Right lobe of liver (tissue), 6 donors: ENCODE results near the gene ATAD1. TPM values are rescaled to one million over a fixed set of nuclear protein-coding genes. Genes with fewer than 3 reads are reported as not detected.

Experiments used
- ATAC-seq, 4 donors: fragments of 200-7000 bp; cut with Tn5 transposase; one replicate each; pipeline ENCODE4 v1.9.1; 2020; ENCODE audit warnings: mild to moderate bottlenecking in 4 of 4, moderate library complexity in 4 of 4
- DNase-seq, 3 donors: peaks; one replicate each; pipeline ENCODE4 v3.0.0-alpha.2; 2020
- H3K27ac ChIP-seq, 3 donors: fragments of 200-600 bp; one replicate each; pipeline ENCODE4 v1.8.0; 2022
- H3K27me3 ChIP-seq, 2 donors: fragments of 200-600 bp; one replicate each; pipeline ENCODE4 v1.8.0; 2022
- H3K36me3 ChIP-seq, 4 donors: fragments of 200-600 bp; sonication (generic) in 1 of 4; one replicate each; pipeline versions ENCODE4 v1.5.1 to v1.8.0; 2017 to 2022; ENCODE audit warnings: control low read depth in 1 of 4
- H3K4me1 ChIP-seq, 4 donors: fragments of 200-600 bp; sonication (generic) in 1 of 4; one replicate each; pipeline versions ENCODE4 v1.5.1 to v1.8.0; 2017 to 2022; ENCODE audit warnings: control low read depth in 1 of 4
- H3K4me3 ChIP-seq, 3 donors: fragments of 200-600 bp; one replicate each; pipeline ENCODE4 v1.8.0; 2022
- H3K9me3 ChIP-seq, 4 donors: fragments of 200-600 bp; sonication (generic) in 1 of 4; one replicate each; pipeline versions ENCODE4 v1.5.1 to v1.8.0; 2017 to 2022; ENCODE audit warnings: control low read depth in 1 of 4
- POLR2A ChIP-seq: fragments of 450-650 bp; IDR thresholded peaks from one replicate; pipeline ENCODE4 v1.6.1; 2017; ENCODE audit warnings: antibody characterized with exemption, mild to moderate bottlenecking
- WGBS: methylation state at CpG from one replicate; pipeline ENCODE4 v1.1.6; 2018; ENCODE audit warnings: low coverage, low lambda C conversion rate; ENCODE audit not compliant: insufficient coverage; ENCODE audit errors: missing lambda C conversion rate; 5-methylcytosine and 5-hydroxymethylcytosine counted together
- intact Hi-C, 2 donors: fragments of 100-400 bp; cut with DNase I; formaldehyde crosslinking; loops; one replicate each; pipeline versions ENCODE4 v1.11.2 to v1.14.1; 2022
- total RNA-seq, 6 experiments: library from RNA; depleted of rRNA in 2 of 6; stranded (reverse); fragments of >200 nt in 2 of 6; fragmentation: NEBNext Ultra II Directional in 3 of 6; extraction: Animal tissue kit (Norgen Biotek cat#: 25700) in 3 of 6; gene quantifications; one replicate each; pipeline versions ENCODE4 v1.1.0 to v1.2.4, GENCODE V29; 2016 to 2023
- TF ChIP-seq, protein P1 (sequence below), 4 donors: fragments of 200-600 bp in 3 of 4; fragments of 450-650 bp in 1 of 4; IDR thresholded peaks; one replicate each; pipeline versions ENCODE4 v1.5.1 to v1.8.0; 2016 to 2022; ENCODE audit warnings: antibody characterized with exemption in 4 of 4, mild to moderate bottlenecking in 2 of 4
- donor health status: DM: no; HTN: yes; CAD: no.
- donor health status: DM: no; HTN: no; CAD: no.
- donor health status: DM: no; HTN: no; CAD: no.
- donor health status: DM: no; HTN: yes; CAD: no.
- donor health status: DM: no; HTN: yes; CAD: no.

Gene ATAD1
- total RNA-seq, 6 experiments from 2014 or later, result 17.4 to 24.2 (median 22.3) TPM

DNA sequence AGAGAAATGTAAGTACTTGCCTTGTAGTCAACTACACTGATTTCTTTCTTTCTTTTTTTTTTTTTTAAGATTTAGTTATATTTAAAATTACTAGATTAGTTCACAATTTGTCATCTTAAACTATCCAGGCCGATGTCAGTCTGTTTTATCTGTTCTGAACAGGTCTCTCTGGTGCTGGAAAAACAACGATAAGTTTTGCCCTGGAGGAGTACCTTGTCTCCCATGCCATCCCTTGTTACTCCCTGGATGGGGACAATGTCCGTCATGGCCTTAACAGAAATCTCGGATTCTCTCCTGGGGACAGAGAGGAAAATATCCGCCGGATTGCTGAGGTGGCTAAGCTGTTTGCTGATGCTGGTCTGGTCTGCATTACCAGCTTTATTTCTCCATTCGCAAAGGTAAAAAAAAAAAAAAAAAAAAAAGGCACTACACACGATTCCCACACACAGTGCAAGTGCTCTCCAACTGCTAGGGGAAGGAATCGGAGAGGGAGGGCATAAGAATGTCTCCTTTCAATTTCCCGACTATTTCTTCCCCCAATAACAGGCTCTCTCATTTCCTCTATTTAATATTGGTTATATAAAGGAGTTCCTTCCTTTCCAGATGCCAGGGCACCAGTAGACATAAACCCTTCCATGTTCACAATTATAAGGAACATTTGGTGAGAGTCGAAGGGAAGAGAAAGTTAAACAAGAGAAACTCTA, 105.0 kb downstream of the ATAD1 start:
- DNase-seq (no peak), ATAC-seq (no peak)
- Histone ChIP-seq H3K27me3 (no peaks in the 10 kb centered on the region), H3K27ac (no peak overlapping the region), H3K36me3 (peaks cover 2 to 55% (median 22%) of the 10 kb centered on the region in 4 donors), H3K4me1 (peaks cover 0 to 17% (median 2%) of the 10 kb centered on the region in 4 donors), H3K9me3 (no peaks in the 10 kb centered on the region), H3K4me3 (no peak overlapping the region)
- intact Hi-C loops, result no loop called here
- WGBS, result 82% methylated on average over 9 of the region's 11 CpGs
- TF ChIP-seq POLR2A, result no peak
- TF ChIP-seq, protein P1, sequence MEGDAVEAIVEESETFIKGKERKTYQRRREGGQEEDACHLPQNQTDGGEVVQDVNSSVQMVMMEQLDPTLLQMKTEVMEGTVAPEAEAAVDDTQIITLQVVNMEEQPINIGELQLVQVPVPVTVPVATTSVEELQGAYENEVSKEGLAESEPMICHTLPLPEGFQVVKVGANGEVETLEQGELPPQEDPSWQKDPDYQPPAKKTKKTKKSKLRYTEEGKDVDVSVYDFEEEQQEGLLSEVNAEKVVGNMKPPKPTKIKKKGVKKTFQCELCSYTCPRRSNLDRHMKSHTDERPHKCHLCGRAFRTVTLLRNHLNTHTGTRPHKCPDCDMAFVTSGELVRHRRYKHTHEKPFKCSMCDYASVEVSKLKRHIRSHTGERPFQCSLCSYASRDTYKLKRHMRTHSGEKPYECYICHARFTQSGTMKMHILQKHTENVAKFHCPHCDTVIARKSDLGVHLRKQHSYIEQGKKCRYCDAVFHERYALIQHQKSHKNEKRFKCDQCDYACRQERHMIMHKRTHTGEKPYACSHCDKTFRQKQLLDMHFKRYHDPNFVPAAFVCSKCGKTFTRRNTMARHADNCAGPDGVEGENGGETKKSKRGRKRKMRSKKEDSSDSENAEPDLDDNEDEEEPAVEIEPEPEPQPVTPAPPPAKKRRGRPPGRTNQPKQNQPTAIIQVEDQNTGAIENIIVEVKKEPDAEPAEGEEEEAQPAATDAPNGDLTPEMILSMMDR (IDR thresholded peaks at IDR 0.05), result no peak

DNA sequence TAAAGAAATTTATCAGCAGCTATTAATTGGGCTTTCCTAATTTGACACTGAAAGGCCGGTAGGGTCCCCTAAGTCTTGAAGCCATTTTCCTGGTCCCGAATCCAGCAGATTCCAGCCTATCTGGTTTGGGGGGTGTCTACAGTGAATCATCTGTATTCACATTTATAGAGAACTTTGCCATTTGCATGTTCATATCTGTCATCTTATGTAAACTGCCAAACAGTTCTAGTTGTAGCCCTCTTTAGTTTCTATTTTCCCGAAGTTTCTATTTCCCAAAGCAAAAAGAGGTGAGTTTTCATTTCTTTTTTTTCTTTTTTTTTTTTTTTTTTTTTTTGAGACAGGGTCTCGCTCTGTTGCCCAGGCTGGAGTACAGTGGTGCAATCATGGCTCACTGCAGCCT, 110.8 kb downstream of the ATAD1 start:
- Histone ChIP-seq H3K4me3 (no peak overlapping the region), H3K4me1 (peaks cover 0 to 52% (median 19%) of the 10 kb centered on the region in 4 donors), H3K27ac (peak overlapping the region in 1 of 3 donors; percentile 5), H3K27me3 (no peaks in the 10 kb centered on the region), H3K9me3 (no peaks in the 10 kb centered on the region), H3K36me3 (peaks cover 2 to 24% (median 3%) of the 10 kb centered on the region in 4 donors)
- WGBS, result 90% methylated on average over 3 of the region's 4 CpGs
- DNase-seq (no peak), ATAC-seq (no peak)
- intact Hi-C loops, result no loop called here
- TF ChIP-seq, protein P1 (IDR thresholded peaks at IDR 0.05), result no peak
- no peak for TF ChIP-seq POLR2A

DNA sequence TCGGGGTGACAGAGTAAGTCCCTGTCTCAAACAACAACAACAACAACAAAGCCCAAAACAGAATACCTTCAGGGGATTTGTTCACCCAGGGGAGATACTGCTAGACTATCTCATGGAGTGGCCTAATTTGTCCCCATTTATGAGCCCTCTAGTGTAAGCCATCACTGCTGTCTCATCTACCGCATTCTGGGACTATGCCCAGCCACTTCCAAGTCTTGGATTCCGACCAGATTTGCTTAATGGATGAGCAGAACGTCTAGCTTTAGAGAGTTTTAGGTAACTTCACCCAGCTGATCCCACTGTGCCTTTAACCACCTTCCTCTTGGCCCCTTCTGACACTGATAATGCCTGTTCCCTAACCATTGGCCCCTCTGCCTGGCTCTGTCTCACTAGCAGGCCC, 111.3 kb downstream of the ATAD1 start:
- no peaks in the 10 kb centered on the region for H3K27me3 ChIP-seq
- peak in 3 of 4 donors; percentile 6 to 31 (median 16) for ATAC-seq
- peak overlapping the region in 1 of 3 donors; percentile 5 for H3K27ac ChIP-seq
- no peaks in the 10 kb centered on the region for H3K9me3 ChIP-seq
- no peak overlapping the region for H3K4me3 ChIP-seq
- WGBS, result 23% methylated on average over 3 of the region's 4 CpGs
- peaks cover 0 to 57% (median 21%) of the 10 kb centered on the region in 4 donors for H3K4me1 ChIP-seq
- intact Hi-C loops, result no loop called here
- peak in 1 of 3 donors; percentile 55 for DNase-seq
- H3K36me3 ChIP-seq, result peaks cover 2 to 21% (median 3%) of the 10 kb centered on the region in 4 donors
- TF ChIP-seq, protein P1 (IDR thresholded peaks at IDR 0.05), result no peak
- no peak for TF ChIP-seq POLR2A

GRCh38 chr10:87705339-87705738, 112.7 kb downstream of the ATAD1 start:
- peak overlapping the region in 1 of 3 donors; percentile 91 for H3K27ac ChIP-seq
- no peak overlapping the region for H3K4me3 ChIP-seq
- H3K4me1 ChIP-seq, result peaks cover 0 to 58% (median 23%) of the 10 kb centered on the region in 4 donors
- peaks cover 0 to 12% (median under 1%) of the 10 kb centered on the region in 4 donors for H3K36me3 ChIP-seq
- H3K9me3 ChIP-seq, result no peaks in the 10 kb centered on the region
- TF ChIP-seq, protein P1 (IDR thresholded peaks at IDR 0.05), result no peak
- TF ChIP-seq POLR2A, result no peak
- DNase-seq, result no peak
- H3K27me3 ChIP-seq, result no peaks in the 10 kb centered on the region
- no peak for ATAC-seq
- intact Hi-C loops, result no loop called here
